Measurements from ENCODE around the gene MALT1.
A peak's percentile ranks its signal among the peaks of the same experiment; 100 is the strongest.

MALT1 gene

DNA sequence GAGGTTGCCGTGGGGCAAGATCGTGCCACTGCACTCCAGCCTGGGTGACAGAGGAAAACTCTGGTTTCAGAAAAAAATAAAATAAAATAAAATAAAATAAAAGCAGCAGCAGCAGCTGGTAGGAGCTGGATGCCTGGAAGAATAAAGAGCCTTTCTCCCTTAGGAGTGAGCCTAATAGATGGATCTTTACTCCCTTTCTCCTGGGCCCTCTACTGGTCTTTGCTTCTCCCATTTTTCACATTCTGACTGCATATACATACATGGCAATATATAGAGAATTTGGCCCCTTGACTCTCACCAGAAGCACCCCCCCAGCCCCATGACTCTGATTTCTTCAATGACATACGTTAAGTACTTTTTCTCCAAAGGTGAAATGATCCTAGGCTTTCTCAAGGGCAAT lies 9.8 kb upstream of the MALT1 start:
- Mint-ChIP-seq H3K4me3 (no peak overlapping the region), H3K9me3 (peaks cover 3% of the 10 kb centered on the region), H3K36me3 (ENCODE audit: low read depth) (peaks cover 9% of the 10 kb centered on the region), H3K27me3 (ENCODE audit: low read depth) (peaks cover 5% of the 10 kb centered on the region), H3K4me1 (ENCODE audit: low read depth) (peaks cover 44% of the 10 kb centered on the region), H3K27ac (no peak overlapping the region)
- DNase-seq (ENCODE audit: low spot score): no peak

- H3K27me3 Mint-ChIP-seq (ENCODE audit: low read depth): peaks cover 5% of the 10 kb centered on the region
- peaks cover 6% of the 10 kb centered on the region for H3K36me3 Mint-ChIP-seq (ENCODE audit: low read depth)
- no peak for DNase-seq (ENCODE audit: low spot score)
- peaks cover 37% of the 10 kb centered on the region for H3K4me1 Mint-ChIP-seq (ENCODE audit: low read depth)
- no peak overlapping the region for H3K4me3 Mint-ChIP-seq
- H3K9me3 Mint-ChIP-seq: no peaks in the 10 kb centered on the region
- no peak overlapping the region for H3K27ac Mint-ChIP-seq
These were observed 9.1 kb upstream of the MALT1 start for GRCh38 chr18:58662118-58662517.

- Mint-ChIP-seq H3K4me3 (no peak overlapping the region), H3K36me3 (ENCODE audit: low read depth) (no peaks in the 10 kb centered on the region), H3K27ac (peak overlapping the region; percentile 11), H3K27me3 (ENCODE audit: low read depth) (peaks cover 9% of the 10 kb centered on the region), H3K9me3 (no peaks in the 10 kb centered on the region), H3K4me1 (ENCODE audit: low read depth) (peaks cover 35% of the 10 kb centered on the region)
- DNase-seq (ENCODE audit: low spot score): no peak
These were observed 5.1 kb upstream of the MALT1 start for GRCh38 chr18:58666176-58666575.

DNA sequence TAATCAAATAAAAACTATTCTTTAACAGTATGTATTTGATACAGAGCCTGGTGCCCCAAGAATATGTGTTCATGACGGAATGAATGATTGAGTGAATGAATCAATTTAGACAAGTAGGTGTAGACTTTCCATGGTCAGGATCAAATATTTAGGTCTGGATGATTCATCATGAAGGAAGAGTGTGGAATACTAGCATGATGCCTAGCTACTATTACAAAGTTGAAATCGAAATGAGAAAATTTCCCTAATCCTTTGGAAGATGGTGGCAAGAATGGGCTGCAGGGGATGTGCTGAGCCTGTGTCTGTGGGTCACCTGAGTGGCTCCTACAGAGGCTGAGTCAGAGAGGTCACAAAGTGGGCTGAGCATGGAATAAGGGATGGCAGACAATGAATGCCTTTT lies 3.1 kb upstream of the MALT1 start:
- H3K9me3 Mint-ChIP-seq: no peaks in the 10 kb centered on the region
- H3K27ac Mint-ChIP-seq: no peak overlapping the region
- H3K4me1 Mint-ChIP-seq (ENCODE audit: low read depth): peaks cover 40% of the 10 kb centered on the region
- no peak overlapping the region for H3K4me3 Mint-ChIP-seq
- peaks cover 9% of the 10 kb centered on the region for H3K27me3 Mint-ChIP-seq (ENCODE audit: low read depth)
- DNase-seq (ENCODE audit: low spot score): no peak
- H3K36me3 Mint-ChIP-seq (ENCODE audit: low read depth): peaks cover 2% of the 10 kb centered on the region

GRCh38 chr18:58668897-58669296 lies 2.4 kb upstream of the MALT1 start:
- Mint-ChIP-seq H3K4me3 (no peak overlapping the region), H3K4me1 (ENCODE audit: low read depth) (peaks cover 46% of the 10 kb centered on the region), H3K36me3 (ENCODE audit: low read depth) (peaks cover 5% of the 10 kb centered on the region), H3K9me3 (no peaks in the 10 kb centered on the region), H3K27ac (no peak overlapping the region), H3K27me3 (ENCODE audit: low read depth) (peaks cover 9% of the 10 kb centered on the region)
- DNase-seq (ENCODE audit: low spot score): no peak

GRCh38 chr18:58669731-58670378 lies 1.4 kb upstream of the MALT1 start:
- DNase-seq (ENCODE audit: low spot score): peak; percentile 21
- peak overlapping the region; percentile 45 for H3K27ac Mint-ChIP-seq
- peak overlapping the region; percentile 90 for H3K4me3 Mint-ChIP-seq
- peaks cover 55% of the 10 kb centered on the region for H3K4me1 Mint-ChIP-seq (ENCODE audit: low read depth)
- H3K9me3 Mint-ChIP-seq: no peaks in the 10 kb centered on the region
- peaks cover 9% of the 10 kb centered on the region for H3K27me3 Mint-ChIP-seq (ENCODE audit: low read depth)
- H3K36me3 Mint-ChIP-seq (ENCODE audit: low read depth): peaks cover 14% of the 10 kb centered on the region

GRCh38 chr18:58670404-58671110 lies 708 bp upstream of the MALT1 start:
- peaks cover 17% of the 10 kb centered on the region for H3K36me3 Mint-ChIP-seq (ENCODE audit: low read depth)
- no peak for DNase-seq (ENCODE audit: low spot score)
- H3K27ac Mint-ChIP-seq: peak overlapping the region; percentile 84
- H3K9me3 Mint-ChIP-seq: no peaks in the 10 kb centered on the region
- peaks cover 55% of the 10 kb centered on the region for H3K4me1 Mint-ChIP-seq (ENCODE audit: low read depth)
- peaks cover 7% of the 10 kb centered on the region for H3K27me3 Mint-ChIP-seq (ENCODE audit: low read depth)
- H3K4me3 Mint-ChIP-seq: peak overlapping the region; percentile 90

DNA sequence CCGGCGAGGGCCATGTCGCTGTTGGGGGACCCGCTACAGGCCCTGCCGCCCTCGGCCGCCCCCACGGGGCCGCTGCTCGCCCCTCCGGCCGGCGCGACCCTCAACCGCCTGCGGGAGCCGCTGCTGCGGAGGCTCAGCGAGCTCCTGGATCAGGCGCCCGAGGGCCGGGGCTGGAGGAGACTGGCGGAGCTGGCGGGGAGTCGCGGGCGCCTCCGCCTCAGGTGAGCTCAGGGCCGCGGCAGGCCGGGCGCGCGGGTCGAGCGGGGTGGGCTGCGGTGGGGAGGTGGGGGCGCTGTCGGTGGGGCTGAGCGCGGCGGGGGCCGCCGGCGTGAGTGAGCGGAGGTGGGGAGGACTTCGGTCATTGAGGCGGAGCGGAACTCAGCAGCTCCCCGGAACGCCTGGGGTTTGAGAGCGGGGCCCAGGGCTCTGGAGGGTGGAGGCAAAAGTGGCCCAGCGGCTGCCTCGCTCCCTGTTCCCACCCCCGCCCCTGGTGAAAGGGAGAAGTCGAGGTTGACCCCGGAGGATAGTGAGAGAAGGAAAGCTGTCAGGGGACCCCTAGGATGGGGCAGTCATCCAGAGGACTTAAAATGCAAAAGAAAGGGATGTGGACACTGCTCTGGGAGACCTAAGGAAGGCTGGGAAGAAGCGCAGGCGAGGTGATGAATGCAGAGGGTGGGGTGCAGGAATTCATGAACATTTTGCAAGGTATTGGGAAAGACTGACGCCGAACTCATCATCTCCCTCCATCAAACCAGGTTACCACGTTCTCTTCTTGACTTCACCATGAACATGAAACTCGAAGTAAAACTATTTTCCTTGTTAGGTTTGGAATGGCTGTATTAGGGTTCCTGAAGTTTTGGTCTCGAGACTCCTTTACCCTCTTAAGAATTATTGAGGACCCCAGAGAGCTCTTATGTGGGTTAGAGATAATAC lies 633 bp downstream of the MALT1 start:
- H3K36me3 Mint-ChIP-seq (ENCODE audit: low read depth): peaks cover 27% of the 10 kb centered on the region
- no peaks in the 10 kb centered on the region for H3K9me3 Mint-ChIP-seq
- peaks cover 4% of the 10 kb centered on the region for H3K27me3 Mint-ChIP-seq (ENCODE audit: low read depth)
- DNase-seq (ENCODE audit: low spot score): no peak
- H3K27ac Mint-ChIP-seq: peak overlapping the region; percentile 96
- H3K4me3 Mint-ChIP-seq: peak overlapping the region; percentile 95
- peaks cover 60% of the 10 kb centered on the region for H3K4me1 Mint-ChIP-seq (ENCODE audit: low read depth)

GRCh38 chr18:58674159-58674558 lies 2.9 kb downstream of the MALT1 start:
- Mint-ChIP-seq H3K9me3 (no peaks in the 10 kb centered on the region), H3K4me1 (ENCODE audit: low read depth) (peaks cover 54% of the 10 kb centered on the region), H3K27ac (no peak overlapping the region), H3K27me3 (ENCODE audit: low read depth) (no peaks in the 10 kb centered on the region), H3K36me3 (ENCODE audit: low read depth) (peaks cover 32% of the 10 kb centered on the region), H3K4me3 (peak overlapping the region; percentile 34)
- no peak for DNase-seq (ENCODE audit: low spot score)

GRCh38 chr18:58674863-58675472 lies 3.7 kb downstream of the MALT1 start:
- Mint-ChIP-seq H3K27ac (no peak overlapping the region), H3K4me1 (ENCODE audit: low read depth) (peaks cover 46% of the 10 kb centered on the region), H3K27me3 (ENCODE audit: low read depth) (no peaks in the 10 kb centered on the region), H3K36me3 (ENCODE audit: low read depth) (peaks cover 32% of the 10 kb centered on the region), H3K9me3 (no peaks in the 10 kb centered on the region), H3K4me3 (no peak overlapping the region)
- no peak for DNase-seq (ENCODE audit: low spot score)

- no peak for DNase-seq (ENCODE audit: low spot score)
- H3K36me3 Mint-ChIP-seq (ENCODE audit: low read depth): peaks cover 37% of the 10 kb centered on the region
- H3K27me3 Mint-ChIP-seq (ENCODE audit: low read depth): no peaks in the 10 kb centered on the region
- no peaks in the 10 kb centered on the region for H3K9me3 Mint-ChIP-seq
- H3K4me1 Mint-ChIP-seq (ENCODE audit: low read depth): peaks cover 40% of the 10 kb centered on the region
- peak overlapping the region; percentile 13 for H3K27ac Mint-ChIP-seq
- no peak overlapping the region for H3K4me3 Mint-ChIP-seq
These were observed 5.0 kb downstream of the MALT1 start for GRCh38 chr18:58676270-58676669.

DNA sequence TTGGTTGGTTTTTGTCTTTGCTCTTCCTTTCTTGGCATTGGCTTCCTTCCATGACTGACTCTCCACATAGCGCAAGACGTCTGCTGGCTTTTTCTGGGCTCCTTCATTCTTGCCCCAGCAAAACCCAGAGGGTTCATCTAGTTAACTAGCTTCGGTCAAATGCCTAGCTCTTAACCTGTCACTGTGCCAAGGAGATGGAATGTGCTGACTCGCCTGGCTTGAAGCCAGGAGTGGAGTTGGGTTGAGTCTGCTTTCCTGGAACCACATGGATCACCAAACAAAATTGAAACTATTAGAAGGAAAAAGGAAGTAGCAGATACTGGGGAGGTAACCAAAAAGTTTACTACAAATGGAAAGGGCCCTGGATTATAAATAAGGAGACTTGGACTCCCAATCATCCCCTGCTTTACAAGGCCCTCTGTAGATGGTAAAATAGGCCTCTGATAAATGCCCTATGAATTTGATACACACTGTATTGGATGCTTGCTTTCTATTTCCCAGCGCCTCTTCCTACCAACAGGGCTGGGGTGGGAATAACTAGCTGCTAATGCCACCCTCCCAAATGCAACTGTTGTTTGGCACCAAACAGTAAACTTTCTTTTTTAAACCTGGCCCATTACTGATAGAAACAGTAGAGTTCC lies 11.3 kb downstream of the MALT1 start:
- Mint-ChIP-seq H3K4me3 (no peak overlapping the region), H3K27me3 (ENCODE audit: low read depth) (no peaks in the 10 kb centered on the region), H3K36me3 (ENCODE audit: low read depth) (peaks cover 49% of the 10 kb centered on the region), H3K27ac (no peak overlapping the region), H3K4me1 (ENCODE audit: low read depth) (peaks cover 32% of the 10 kb centered on the region), H3K9me3 (no peaks in the 10 kb centered on the region)
- DNase-seq (ENCODE audit: low spot score): no peak

- H3K27me3 Mint-ChIP-seq (ENCODE audit: low read depth): no peaks in the 10 kb centered on the region
- H3K9me3 Mint-ChIP-seq: no peaks in the 10 kb centered on the region
- H3K36me3 Mint-ChIP-seq (ENCODE audit: low read depth): peaks cover 65% of the 10 kb centered on the region
- H3K27ac Mint-ChIP-seq: peak overlapping the region; percentile 96
- H3K4me3 Mint-ChIP-seq: peak overlapping the region; percentile 84
- DNase-seq (ENCODE audit: low spot score): peak; percentile 72
- peaks cover 50% of the 10 kb centered on the region for H3K4me1 Mint-ChIP-seq (ENCODE audit: low read depth)
These were observed 16.6 kb downstream of the MALT1 start for GRCh38 chr18:58687871-58688308.

All from T-helper 2 cell treated with Interferon-gamma antibody and Interleukin-4, amounts not matched to agents 5 μg/mL and 100 μg/mL, for 36 hours (primary cell).